H9 (cell line): ENCODE results near the gene NEMP2. TPM values are rescaled to one million over a fixed set of nuclear protein-coding genes. Genes with fewer than 3 reads are reported as not detected.

Experiments
- DNase-seq: peaks from one replicate; pipeline ENCODE4 v3.0.0-alpha.2; 2017
- H2AFZ ChIP-seq: one replicate; pipeline ENCODE4 v1.6.1; 2013; ENCODE audit warnings: mild to moderate bottlenecking, low read length, control low read depth, moderate library complexity
- H2AK5ac ChIP-seq: 2 replicates; pipeline ENCODE4 v1.6.1; 2013; ENCODE audit warnings: low read length, control low read depth, mixed read lengths; ENCODE audit not compliant: insufficient read length
- H2BK120ac ChIP-seq: one replicate; pipeline ENCODE4 v1.6.1; 2013; ENCODE audit warnings: low read depth, mild to moderate bottlenecking, low read length, control low read depth, inconsistent platforms; ENCODE audit not compliant: poor library complexity, severe bottlenecking
- H2BK12ac ChIP-seq: 2 replicates; pipeline ENCODE4 v1.6.1; 2013; ENCODE audit warnings: low read length, control low read depth, mixed read lengths, low read depth; ENCODE audit not compliant: insufficient read length
- H2BK15ac ChIP-seq: 2 replicates; pipeline ENCODE4 v1.6.1; 2013; ENCODE audit warnings: low read depth, low read length, control low read depth
- H2BK20ac ChIP-seq: one replicate; pipeline ENCODE4 v1.6.1; 2013; ENCODE audit warnings: low read depth, mild to moderate bottlenecking, low read length, control low read depth, inconsistent platforms; ENCODE audit not compliant: poor library complexity, severe bottlenecking
- H2BK5ac ChIP-seq: 2 replicates; pipeline ENCODE4 v1.6.1; 2013; ENCODE audit warnings: low read length, control low read depth, mixed read lengths; ENCODE audit not compliant: insufficient read length
- H3K14ac ChIP-seq: 2 replicates; pipeline ENCODE4 v1.6.1; 2013; ENCODE audit warnings: low read length, control low read depth; ENCODE audit not compliant: insufficient read depth
- H3K18ac ChIP-seq: 2 replicates; pipeline ENCODE4 v1.6.1; 2013; ENCODE audit warnings: low read depth, mild to moderate bottlenecking, mixed read lengths, low read length, control low read depth; ENCODE audit not compliant: insufficient read length
- H3K23ac ChIP-seq: 2 replicates; pipeline ENCODE4 v1.6.1; 2013; ENCODE audit warnings: low read length, control low read depth, mixed read lengths, low read depth; ENCODE audit not compliant: insufficient read length
- H3K23me2 ChIP-seq: 2 replicates; pipeline ENCODE4 v1.6.1; 2013; ENCODE audit warnings: low read depth, mild to moderate bottlenecking, mixed read lengths, low read length, control low read depth; ENCODE audit not compliant: insufficient read length, poor library complexity, severe bottlenecking
- H3K27ac ChIP-seq: 2 replicates; pipeline ENCODE4 v1.5.1; 2013; ENCODE audit warnings: low read length, control low read depth, mixed read lengths, low read depth; ENCODE audit not compliant: insufficient read length
- H3K27me3 ChIP-seq: 2 replicates; pipeline ENCODE4 v1.6.1; 2013; ENCODE audit warnings: low read length, control low read depth, inconsistent platforms; ENCODE audit not compliant: insufficient read depth
- H3K4ac ChIP-seq: 2 replicates; pipeline ENCODE4 v1.6.1; 2013; ENCODE audit warnings: low read depth, mild to moderate bottlenecking, control low read depth, inconsistent platforms, low read length, moderate library complexity
- H3K4me1 ChIP-seq: 2 replicates; pipeline ENCODE4 v1.6.1; 2013; ENCODE audit warnings: low read length, control low read depth, inconsistent platforms; ENCODE audit not compliant: insufficient read depth
- H3K4me2 ChIP-seq: 2 replicates; pipeline ENCODE4 v1.6.1; 2013; ENCODE audit warnings: low read length, control low read depth, mixed read lengths; ENCODE audit not compliant: insufficient read length, insufficient read depth
- H3K56ac ChIP-seq: 2 replicates; pipeline ENCODE4 v1.6.1; 2013; ENCODE audit warnings: low read depth, mild to moderate bottlenecking, mixed read lengths, low read length, control low read depth; ENCODE audit not compliant: insufficient read length
- H3K79me1 ChIP-seq: 2 replicates; pipeline ENCODE4 v1.6.1; 2013; ENCODE audit warnings: low read depth, mild to moderate bottlenecking, moderate library complexity, low read length, control low read depth, inconsistent platforms; ENCODE audit not compliant: insufficient read depth, poor library complexity, severe bottlenecking
- H3K79me2 ChIP-seq: 2 replicates; pipeline ENCODE4 v1.6.1; 2013; ENCODE audit warnings: low read length, control low read depth, inconsistent platforms; ENCODE audit not compliant: insufficient read depth
- H3K9ac ChIP-seq: 2 replicates; pipeline ENCODE4 v1.6.1; 2013; ENCODE audit warnings: low read length, control low read depth, mixed read lengths; ENCODE audit not compliant: insufficient read length; ENCODE audit errors: extremely low read depth
- H3K9me3 ChIP-seq: one replicate; pipeline ENCODE4 v1.6.1; 2013; ENCODE audit warnings: low read depth, low read length, inconsistent platforms; ENCODE audit not compliant: control insufficient read depth
- H3T11ph ChIP-seq: one replicate; pipeline ENCODE4 v1.6.1; 2013; ENCODE audit warnings: mild to moderate bottlenecking, low read length, control low read depth, inconsistent platforms
- H4K20me1 ChIP-seq: one replicate; pipeline ENCODE4 v1.6.1; 2013; ENCODE audit not compliant: control insufficient read depth, insufficient read length, insufficient read depth
- H4K5ac ChIP-seq: 2 replicates; pipeline ENCODE4 v1.6.1; 2013; ENCODE audit warnings: low read depth, mild to moderate bottlenecking, mixed read lengths, low read length, control low read depth; ENCODE audit not compliant: insufficient read length
- H4K8ac ChIP-seq: replicated peaks from 2 replicates; pipeline ENCODE4 v1.6.1; 2013; ENCODE audit warnings: low read length, control low read depth, mixed read lengths, low read depth; ENCODE audit not compliant: insufficient read length
- H4K91ac ChIP-seq: 2 replicates; pipeline ENCODE4 v1.6.1; 2013; ENCODE audit warnings: low read depth, mild to moderate bottlenecking, moderate library complexity, mixed read lengths, low read length, control low read depth; ENCODE audit not compliant: insufficient read length
- H3K27ac Mint-ChIP-seq, 3 experiments: 2 replicates in 2 of 3; 3 replicates in 1 of 3; pipeline ENCODE4 v1.8.0; 2020 to 2021; ENCODE audit warnings: mixed read lengths in 3 of 3, mild to moderate bottlenecking in 1 of 3, moderate library complexity in 1 of 3
- H3K27me3 Mint-ChIP-seq: 2 replicates; pipeline ENCODE4 v1.8.0; 2021; ENCODE audit warnings: low read depth, mild to moderate bottlenecking, moderate library complexity, mixed read lengths
- H3K36me3 Mint-ChIP-seq, 3 experiments: 2 replicates in 2 of 3; 3 replicates in 1 of 3; pipeline ENCODE4 v1.8.0; 2020 to 2021; ENCODE audit warnings: low read depth in 3 of 3, mixed read lengths in 3 of 3; ENCODE audit not compliant: insufficient read depth in 1 of 3
- H3K4me1 Mint-ChIP-seq, 2 experiments: 2 replicates each; pipeline ENCODE4 v1.8.0; 2020; ENCODE audit warnings: mixed read lengths in 2 of 2
- H3K4me3 Mint-ChIP-seq, 2 experiments: 2 replicates in 1 of 2; 3 replicates in 1 of 2; pipeline ENCODE4 v1.8.0; 2020 to 2021; ENCODE audit warnings: mild to moderate bottlenecking in 2 of 2, mixed read lengths in 2 of 2, moderate library complexity in 1 of 2
- H3K9me3 Mint-ChIP-seq, 2 experiments: 2 replicates in 1 of 2; 3 replicates in 1 of 2; pipeline ENCODE4 v1.8.0; 2020; ENCODE audit warnings: mild to moderate bottlenecking in 2 of 2, mixed read lengths in 2 of 2, moderate library complexity in 1 of 2
- total RNA-seq: library from RNA; stranded (reverse); gene quantifications from 2 replicates; pipeline ENCODE4 v1.2.1, GENCODE V29; 2021
- TF ChIP-seq, protein P1 (sequence below): fragments of 200-600 bp; sonication (generic); conservative IDR thresholded peaks from 3 replicates; pipeline ENCODE4 v1.8.0; 2021; ENCODE audit warnings: antibody characterized with exemption, mild to moderate bottlenecking

NEMP2 gene
- total RNA-seq, 1 experiment from 2014 or later = 5.3 TPM

DNA sequence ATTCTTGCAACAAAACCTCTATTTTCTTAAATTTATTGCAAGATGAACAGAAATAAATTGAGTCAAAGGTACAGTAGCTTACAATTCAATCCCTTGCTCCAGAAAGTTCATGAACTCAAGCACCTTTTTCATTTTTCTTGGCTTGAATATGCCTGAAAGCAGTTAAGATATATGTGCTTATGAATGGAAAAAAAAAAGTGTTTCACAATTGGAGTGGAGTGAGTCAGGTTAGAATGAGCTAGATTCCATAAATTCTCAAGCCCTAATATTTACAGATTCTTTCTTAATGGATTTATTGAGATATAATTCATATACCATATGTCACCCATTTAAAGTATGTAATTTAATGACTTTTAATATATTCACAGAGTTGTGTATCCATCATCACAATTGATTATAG, 39.6 kb upstream of the NEMP2 start:
- Mint-ChIP-seq H3K27me3 (no peaks in the 10 kb centered on the region), H3K27ac (no peak overlapping the region)
- H4K8ac ChIP-seq = no peak overlapping the region

More for the DNA sequence above, 39.6 kb upstream of the NEMP2 start:
- Mint-ChIP-seq H3K36me3 (no peaks in the 10 kb centered on the region), H3K4me1 (peaks cover 0 to 2% of the 10 kb centered on the region in 2 experiments; a peak in 1 of 4 replicates), H3K9me3 (no peaks in the 10 kb centered on the region; a peak in 1 of 5 replicates), H3K4me3 (no peak overlapping the region)
- no peak overlapping the region for H3K56ac ChIP-seq
- no peak overlapping the region for H3K9ac ChIP-seq
- TF ChIP-seq, protein P1, sequence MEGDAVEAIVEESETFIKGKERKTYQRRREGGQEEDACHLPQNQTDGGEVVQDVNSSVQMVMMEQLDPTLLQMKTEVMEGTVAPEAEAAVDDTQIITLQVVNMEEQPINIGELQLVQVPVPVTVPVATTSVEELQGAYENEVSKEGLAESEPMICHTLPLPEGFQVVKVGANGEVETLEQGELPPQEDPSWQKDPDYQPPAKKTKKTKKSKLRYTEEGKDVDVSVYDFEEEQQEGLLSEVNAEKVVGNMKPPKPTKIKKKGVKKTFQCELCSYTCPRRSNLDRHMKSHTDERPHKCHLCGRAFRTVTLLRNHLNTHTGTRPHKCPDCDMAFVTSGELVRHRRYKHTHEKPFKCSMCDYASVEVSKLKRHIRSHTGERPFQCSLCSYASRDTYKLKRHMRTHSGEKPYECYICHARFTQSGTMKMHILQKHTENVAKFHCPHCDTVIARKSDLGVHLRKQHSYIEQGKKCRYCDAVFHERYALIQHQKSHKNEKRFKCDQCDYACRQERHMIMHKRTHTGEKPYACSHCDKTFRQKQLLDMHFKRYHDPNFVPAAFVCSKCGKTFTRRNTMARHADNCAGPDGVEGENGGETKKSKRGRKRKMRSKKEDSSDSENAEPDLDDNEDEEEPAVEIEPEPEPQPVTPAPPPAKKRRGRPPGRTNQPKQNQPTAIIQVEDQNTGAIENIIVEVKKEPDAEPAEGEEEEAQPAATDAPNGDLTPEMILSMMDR = no peak
- no peaks in the 10 kb centered on the region; the same call in 1 of the 2 replicates for H3K4me1 ChIP-seq
- no peak overlapping the region for H2BK120ac ChIP-seq
- H3K27ac ChIP-seq = no peak overlapping the region
- no peak overlapping the region for H2BK12ac ChIP-seq
- H2AK5ac ChIP-seq = no peak overlapping the region
- no peak overlapping the region for H3K23ac ChIP-seq
- H2BK20ac ChIP-seq = no peak overlapping the region
- no peak overlapping the region for H3K14ac ChIP-seq
- H3K79me1 ChIP-seq = no peaks in the 10 kb centered on the region
- H3T11ph ChIP-seq = no peak overlapping the region
- H3K4me2 ChIP-seq = no peak overlapping the region
- no peak overlapping the region for H3K18ac ChIP-seq
- H4K5ac ChIP-seq = no peak overlapping the region
- no peak overlapping the region for H2BK5ac ChIP-seq
- H3K4ac ChIP-seq = no peak overlapping the region
- no peaks in the 10 kb centered on the region for H3K79me2 ChIP-seq
- H3K9me3 ChIP-seq = no peaks in the 10 kb centered on the region
- no peaks in the 10 kb centered on the region for H3K27me3 ChIP-seq
- DNase-seq = no peak
- H2BK15ac ChIP-seq = no peak overlapping the region
- no peak overlapping the region for H4K91ac ChIP-seq
- no peaks in the 10 kb centered on the region for H4K20me1 ChIP-seq
- no peak overlapping the region for H2AFZ ChIP-seq
- no peaks in the 10 kb centered on the region for H3K23me2 ChIP-seq
